Metanephros (tissue), 1 donor: ENCODE data around the gene MSTN. TPM values are rescaled to one million over a fixed set of nuclear protein-coding genes. Genes with fewer than 3 reads are reported as not detected.

Experiments
- total RNA-seq: library from RNA; depleted of rRNA; stranded (reverse); fragments of >200 nt; gene quantifications from one replicate; pipeline ENCODE4 v1.2.3, GENCODE V29; 2014

The MSTN gene
- total RNA-seq, result 6.6 TPM

DNA sequence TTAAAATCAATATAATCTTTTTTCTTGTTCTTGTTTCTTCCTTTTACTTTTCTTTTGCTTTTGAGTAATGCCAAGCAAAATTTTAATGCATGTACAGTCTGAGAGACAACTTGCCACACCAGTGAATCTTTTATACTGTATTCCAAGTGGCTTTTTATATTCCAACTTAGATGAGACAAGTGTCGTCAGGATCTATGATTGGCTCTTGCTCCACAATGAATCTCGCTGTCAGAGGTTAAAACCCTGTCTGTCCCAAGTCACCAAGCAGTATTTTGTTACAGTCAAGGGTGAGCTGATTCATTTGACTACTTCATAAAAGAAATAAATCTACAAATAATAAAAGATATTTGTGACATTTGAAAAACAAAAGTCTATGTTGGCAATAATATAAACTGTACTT, at the start of gene MSTN:
Gene MSTN, minus strand, starts transcription at position 129 of the 400 bp plus-strand sequence. CDS start 133 bp downstream, outside the sequence.

